SK-MEL-5 (cell line): ENCODE measurements around the gene EPHA10. TPM values are rescaled to one million over a fixed set of nuclear protein-coding genes. Genes with fewer than 3 reads are reported as not detected.

Experiments
- DNase-seq: peaks from one replicate; pipeline ENCODE4 v3.0.0-alpha.2; 2016; ENCODE audit warnings: low read depth, low spot score
- in situ Hi-C: cut with HindIII; loops from 2 replicates; pipeline ENCODE4 v1.10.0; 2016; ENCODE audit warnings: low sequenced_read_pairs, high pct_unique_total_duplicates, low pct_unique_long_range_greater_than_20kb
- total RNA-seq: library from RNA; depleted of rRNA; stranded (reverse); fragments of >200 nt; shearing (Covaris generic); gene quantifications from 2 replicates; pipeline ENCODE4 v1.2.3, GENCODE V29; 2014

Gene EPHA10
- total RNA-seq, 1 experiment from 2014 or later: 0.13 TPM

GRCh38 chr1:37722181-37723071 is 42.5 kb downstream of the EPHA10 start:
- in situ Hi-C loops: no loop called here

GRCh38 chr1:37721565-37721964 is 43.4 kb downstream of the EPHA10 start:
- in situ Hi-C loops: no loop called here
- DNase-seq: no peak

More at GRCh38 chr1:37722181-37723071, 42.5 kb downstream of the EPHA10 start:
- DNase-seq: peak; percentile 47

GRCh38 chr1:37720231-37721130 is 44.4 kb downstream of the EPHA10 start:
- DNase-seq: no peak
- in situ Hi-C loops: no loop called here

- no peak for DNase-seq
- in situ Hi-C loops: no loop called here
These were observed 45.2 kb downstream of the EPHA10 start for GRCh38 chr1:37719572-37720195.

- in situ Hi-C loops: no loop called here
- DNase-seq: no peak
These were observed 45.9 kb downstream of the EPHA10 start for GRCh38 chr1:37718901-37719571.

- in situ Hi-C loops: no loop called here
- DNase-seq: no peak
These were observed 46.6 kb downstream of the EPHA10 start for GRCh38 chr1:37718181-37718900.

GRCh38 chr1:37717631-37718030 is 47.3 kb downstream of the EPHA10 start:
- in situ Hi-C loops: no loop called here
- DNase-seq: no peak

- in situ Hi-C loops: no loop called here
- no peak for DNase-seq
These were observed 48.6 kb downstream of the EPHA10 start for GRCh38 chr1:37716321-37716720.

GRCh38 chr1:37714689-37715088 is 50.2 kb downstream of the EPHA10 start:
- in situ Hi-C loops: no loop called here
- DNase-seq: no peak

GRCh38 chr1:37714226-37714625 is 50.7 kb downstream of the EPHA10 start:
- in situ Hi-C loops: no loop called here

GRCh38 chr1:37708471-37708870 is 56.4 kb downstream of the EPHA10 start:
- in situ Hi-C loops: no loop called here
- DNase-seq: no peak

More at GRCh38 chr1:37714226-37714625, 50.7 kb downstream of the EPHA10 start:
- no peak for DNase-seq

- in situ Hi-C loops: no loop called here
- DNase-seq: no peak
These were observed 59.5 kb downstream of the EPHA10 start for GRCh38 chr1:37705399-37705798.

GRCh38 chr1:37704966-37705365 is 60.0 kb downstream of the EPHA10 start:
- DNase-seq: no peak
- in situ Hi-C loops: no loop called here

- no peak for DNase-seq
- in situ Hi-C loops: no loop called here
These were observed 61.9 kb downstream of the EPHA10 start for GRCh38 chr1:37703061-37703460.

- in situ Hi-C loops: no loop called here
- DNase-seq: no peak
These were observed 63.9 kb downstream of the EPHA10 start for GRCh38 chr1:37701051-37701450.

- in situ Hi-C loops: loop anchor here (25.0 kb wide), 1 partner anchor 112 kb away; the partner anchor contains the start of gene GNL2
- DNase-seq: no peak
These were observed 65.8 kb downstream of the EPHA10 start for GRCh38 chr1:37699147-37699546.

- DNase-seq: no peak
- in situ Hi-C loops: loop anchor here (25.0 kb wide), 1 partner anchor 110 kb away; the partner anchor contains the start of gene GNL2
These were observed 67.2 kb downstream of the EPHA10 start for GRCh38 chr1:37697737-37698136.
